ENCODE results near the gene RGS1.

DNA sequence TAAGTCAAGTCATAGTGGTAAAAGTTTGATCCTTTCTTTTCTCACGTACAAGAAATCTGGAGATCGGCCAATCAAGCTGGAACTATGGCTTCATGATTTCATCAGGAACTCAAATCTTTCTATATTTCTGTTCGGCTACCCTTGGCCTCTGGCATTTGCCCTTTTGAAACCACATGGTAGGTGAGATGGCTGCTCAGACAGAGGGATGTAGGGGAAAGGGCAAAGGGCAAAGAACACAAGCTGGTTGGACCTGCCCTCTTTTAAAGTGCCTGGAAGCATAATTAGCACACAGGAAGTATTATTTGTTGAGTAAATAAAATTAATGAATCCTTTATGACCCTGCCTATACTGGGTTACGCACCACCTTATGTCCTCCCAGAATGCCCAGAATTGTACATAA, 11.5 kb upstream of the RGS1 start:
- TF ChIP-seq, protein P1, sequence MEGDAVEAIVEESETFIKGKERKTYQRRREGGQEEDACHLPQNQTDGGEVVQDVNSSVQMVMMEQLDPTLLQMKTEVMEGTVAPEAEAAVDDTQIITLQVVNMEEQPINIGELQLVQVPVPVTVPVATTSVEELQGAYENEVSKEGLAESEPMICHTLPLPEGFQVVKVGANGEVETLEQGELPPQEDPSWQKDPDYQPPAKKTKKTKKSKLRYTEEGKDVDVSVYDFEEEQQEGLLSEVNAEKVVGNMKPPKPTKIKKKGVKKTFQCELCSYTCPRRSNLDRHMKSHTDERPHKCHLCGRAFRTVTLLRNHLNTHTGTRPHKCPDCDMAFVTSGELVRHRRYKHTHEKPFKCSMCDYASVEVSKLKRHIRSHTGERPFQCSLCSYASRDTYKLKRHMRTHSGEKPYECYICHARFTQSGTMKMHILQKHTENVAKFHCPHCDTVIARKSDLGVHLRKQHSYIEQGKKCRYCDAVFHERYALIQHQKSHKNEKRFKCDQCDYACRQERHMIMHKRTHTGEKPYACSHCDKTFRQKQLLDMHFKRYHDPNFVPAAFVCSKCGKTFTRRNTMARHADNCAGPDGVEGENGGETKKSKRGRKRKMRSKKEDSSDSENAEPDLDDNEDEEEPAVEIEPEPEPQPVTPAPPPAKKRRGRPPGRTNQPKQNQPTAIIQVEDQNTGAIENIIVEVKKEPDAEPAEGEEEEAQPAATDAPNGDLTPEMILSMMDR (IDR thresholded peaks at IDR 0.05): no peak
- no peak for TF ChIP-seq POLR2A (IDR thresholded peaks at IDR 0.05)
